ENCODE data around the gene DLAT. TPM values are rescaled to one million over a fixed set of nuclear protein-coding genes. Genes with fewer than 3 reads are reported as not detected.
"Not testable (repeated sequence)": the region's sequence is repeated elsewhere in the genome, so short reads cannot be mapped to it uniquely, and the experiment has no call there.

Gene DLAT
- total RNA-seq, 1 donor from 2014 or later = 21.3 TPM

DNA sequence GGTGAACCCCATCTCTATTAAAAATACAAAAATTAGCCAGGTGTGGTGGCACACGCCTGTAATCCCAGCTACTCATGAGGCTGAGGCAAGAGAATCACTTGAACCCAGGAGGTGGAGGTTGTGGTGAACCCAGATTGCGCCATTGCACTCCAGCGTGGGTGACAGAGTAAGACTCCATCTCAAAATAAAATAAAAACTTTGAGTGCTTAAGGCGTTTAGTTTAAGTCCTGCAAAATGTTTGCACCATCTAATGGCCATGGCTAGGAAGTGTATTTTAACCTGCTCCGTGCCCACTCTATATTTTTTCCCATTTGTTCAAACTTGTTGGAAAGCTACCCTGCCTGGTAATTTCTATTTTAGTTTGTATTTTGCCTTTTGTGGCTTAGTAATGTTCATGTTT lies 28.5 kb upstream of the DLAT start:
- TF ChIP-seq, protein P1, sequence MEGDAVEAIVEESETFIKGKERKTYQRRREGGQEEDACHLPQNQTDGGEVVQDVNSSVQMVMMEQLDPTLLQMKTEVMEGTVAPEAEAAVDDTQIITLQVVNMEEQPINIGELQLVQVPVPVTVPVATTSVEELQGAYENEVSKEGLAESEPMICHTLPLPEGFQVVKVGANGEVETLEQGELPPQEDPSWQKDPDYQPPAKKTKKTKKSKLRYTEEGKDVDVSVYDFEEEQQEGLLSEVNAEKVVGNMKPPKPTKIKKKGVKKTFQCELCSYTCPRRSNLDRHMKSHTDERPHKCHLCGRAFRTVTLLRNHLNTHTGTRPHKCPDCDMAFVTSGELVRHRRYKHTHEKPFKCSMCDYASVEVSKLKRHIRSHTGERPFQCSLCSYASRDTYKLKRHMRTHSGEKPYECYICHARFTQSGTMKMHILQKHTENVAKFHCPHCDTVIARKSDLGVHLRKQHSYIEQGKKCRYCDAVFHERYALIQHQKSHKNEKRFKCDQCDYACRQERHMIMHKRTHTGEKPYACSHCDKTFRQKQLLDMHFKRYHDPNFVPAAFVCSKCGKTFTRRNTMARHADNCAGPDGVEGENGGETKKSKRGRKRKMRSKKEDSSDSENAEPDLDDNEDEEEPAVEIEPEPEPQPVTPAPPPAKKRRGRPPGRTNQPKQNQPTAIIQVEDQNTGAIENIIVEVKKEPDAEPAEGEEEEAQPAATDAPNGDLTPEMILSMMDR (IDR thresholded peaks at IDR 0.05) = peak in 2 of 3 experiments; percentile 18 to 42
- intact Hi-C loops (cut with DNase I) = loop anchor here (5.0 kb wide), 1 partner anchor 119 kb away; the partner anchor contains the start of genes CFAP68 and FDXACB1
- DNase-seq (ENCODE audit: low spot score in 2 of 2); H3K27me3 ChIP-seq; H3K4me3 ChIP-seq; H3K4me1 ChIP-seq; H3K27ac ChIP-seq; H3K9me3 ChIP-seq: not testable (repeated sequence)
- peaks cover 87 to 99% of the 10 kb centered on the region in 2 donors for H3K36me3 ChIP-seq

DNA sequence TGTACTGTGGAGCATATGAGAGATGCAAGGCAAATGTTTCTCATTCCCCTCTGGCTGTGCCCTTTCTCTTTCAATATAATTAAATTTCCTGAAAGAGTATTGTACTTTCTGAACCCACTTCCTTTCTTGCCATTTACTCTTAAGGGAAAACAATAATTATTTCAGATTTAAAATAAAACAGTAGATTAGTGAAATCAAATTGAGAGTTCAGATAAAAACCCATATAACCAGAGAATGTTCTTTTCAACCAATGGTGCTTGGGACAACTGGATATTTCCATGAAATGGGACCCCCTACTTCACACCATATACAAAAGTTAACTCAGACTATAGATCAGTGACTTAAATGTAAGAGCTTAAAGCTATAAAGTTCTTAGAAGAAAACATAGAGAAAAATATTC lies 26.1 kb upstream of the DLAT start:
- DNase-seq (ENCODE audit: low spot score in 2 of 2) = no peak
- Histone ChIP-seq H3K4me3 (no peak overlapping the region), H3K27ac (no peak overlapping the region), H3K27me3 (no peaks in the 10 kb centered on the region), H3K36me3 (peaks cover 84 to 99% of the 10 kb centered on the region in 2 donors), H3K4me1 (no peaks in the 10 kb centered on the region), H3K9me3 (no peaks in the 10 kb centered on the region)
- intact Hi-C loops (cut with DNase I) = loop anchor here (5.0 kb wide), 1 partner anchor 122 kb away; the partner anchor contains the start of genes CFAP68 and FDXACB1
- TF ChIP-seq, protein P1 (IDR thresholded peaks at IDR 0.05) = no peak

DNA sequence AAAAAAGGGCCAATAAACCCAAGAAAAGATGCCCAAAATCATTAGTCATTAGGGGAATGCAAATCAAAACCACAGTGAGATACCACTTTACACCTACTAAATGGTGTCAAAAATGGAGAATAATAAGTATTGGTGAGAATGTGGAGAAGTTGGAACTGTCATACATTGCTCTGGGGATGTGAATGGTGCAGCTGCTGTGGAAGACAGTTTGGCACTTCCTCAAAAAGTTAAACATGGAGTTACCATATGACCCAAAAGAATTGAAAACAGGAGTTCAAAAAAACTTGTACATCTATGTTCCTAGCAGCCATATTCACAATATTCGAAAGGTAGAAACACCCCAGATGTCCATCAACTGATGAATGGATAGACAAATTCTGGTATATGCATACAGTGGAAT lies 24.5 kb upstream of the DLAT start:
- intact Hi-C loops (cut with DNase I) = no loop called here
- peaks cover 76 to 99% of the 10 kb centered on the region in 2 donors for H3K36me3 ChIP-seq
- H3K4me3 ChIP-seq = no peak overlapping the region
- no peaks in the 10 kb centered on the region for H3K4me1 ChIP-seq
- no peaks in the 10 kb centered on the region for H3K27me3 ChIP-seq
- TF ChIP-seq, protein P1 (IDR thresholded peaks at IDR 0.05) = no peak
- no peak overlapping the region for H3K27ac ChIP-seq
- no peak for DNase-seq (ENCODE audit: low spot score in 2 of 2)
- no peaks in the 10 kb centered on the region for H3K9me3 ChIP-seq

DNA sequence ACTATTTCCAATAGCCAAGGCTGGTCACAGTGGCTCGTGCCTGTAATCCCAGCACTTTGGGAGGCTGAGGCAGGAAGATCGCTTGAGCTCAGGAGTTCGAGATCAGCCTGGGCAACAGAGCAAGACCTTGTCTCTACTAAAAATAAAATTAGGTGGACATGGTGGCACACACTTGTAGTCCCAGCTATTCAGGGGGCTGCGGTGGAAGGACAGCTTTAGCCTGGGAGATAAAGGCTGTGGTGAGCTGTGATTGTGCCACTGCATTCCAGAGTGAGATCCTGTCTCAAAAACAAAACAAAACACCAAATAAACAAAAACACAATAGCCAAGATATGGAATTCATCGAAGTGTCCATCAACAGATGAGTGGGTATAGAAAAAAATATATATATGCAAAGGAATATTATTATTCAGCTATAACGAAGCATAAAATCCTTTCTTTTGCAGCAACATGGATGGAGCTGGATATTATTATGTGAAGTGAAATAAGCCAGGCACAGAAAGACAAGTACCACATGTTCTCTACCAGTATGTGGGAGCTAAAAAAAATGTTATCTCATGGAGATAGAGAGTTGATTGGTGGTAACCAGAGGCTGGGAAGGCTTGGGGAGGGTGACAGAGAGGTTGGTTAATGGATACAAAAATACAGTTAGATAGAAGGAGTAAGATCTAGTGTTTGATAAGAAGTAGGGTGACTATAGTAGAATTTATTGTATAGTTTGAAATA lies 22.6 kb upstream of the DLAT start:
- Histone ChIP-seq H3K4me1 (no peaks in the 10 kb centered on the region), H3K27ac (no peak overlapping the region), H3K36me3 (peaks cover 59 to 82% of the 10 kb centered on the region in 2 donors), H3K27me3 (no peaks in the 10 kb centered on the region), H3K9me3 (no peaks in the 10 kb centered on the region), H3K4me3 (no peak overlapping the region)
- TF ChIP-seq, protein P1 (IDR thresholded peaks at IDR 0.05) = no peak
- DNase-seq (ENCODE audit: low spot score in 2 of 2) = no peak
- intact Hi-C loops (cut with DNase I) = no loop called here

DNA sequence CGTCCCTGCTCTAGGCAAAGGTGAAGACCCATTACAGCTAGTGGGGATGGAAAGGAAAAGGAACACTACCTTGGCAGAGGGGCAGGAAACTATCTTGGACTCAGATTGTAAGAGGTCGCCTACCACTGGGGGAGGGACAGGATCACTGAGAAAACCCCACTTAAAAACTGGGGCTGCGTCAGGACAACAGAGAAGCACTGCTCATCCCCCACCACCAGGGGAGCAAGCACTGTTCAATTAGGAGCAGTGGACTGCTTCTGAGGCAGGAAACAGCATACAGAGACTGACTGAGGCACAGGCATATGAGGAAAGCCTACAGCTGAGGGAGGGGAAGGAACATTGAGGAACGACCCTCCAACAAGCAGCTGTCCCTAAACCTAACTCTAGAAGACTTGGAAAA lies 20.8 kb upstream of the DLAT start:
- H3K36me3 ChIP-seq = peaks cover 42 to 65% of the 10 kb centered on the region in 2 donors
- H3K4me3 ChIP-seq = no peak overlapping the region

More for the DNA sequence above, 20.8 kb upstream of the DLAT start:
- peaks cover 0 to 2% of the 10 kb centered on the region in 2 donors for H3K9me3 ChIP-seq
- no peak overlapping the region for H3K27ac ChIP-seq
- H3K27me3 ChIP-seq = no peaks in the 10 kb centered on the region
- TF ChIP-seq, protein P1 (IDR thresholded peaks at IDR 0.05) = no peak
- intact Hi-C loops (cut with DNase I) = no loop called here
- H3K4me1 ChIP-seq = no peaks in the 10 kb centered on the region
- DNase-seq (ENCODE audit: low spot score in 2 of 2) = no peak
